NCI-H69 (cell line): Measurements from ENCODE around the gene LDLRAD3.
"Not testable (repeated sequence)": the region's sequence is repeated elsewhere in the genome, so short reads cannot be mapped to it uniquely, and the experiment has no call there.

ENCODE experiments used
- DNase-seq: peaks from one replicate; lab custom pipeline; 2025; lab: John Stamatoyannopoulos, UW

LDLRAD3 gene

GRCh38 chr11:36019005-36019596, 75.2 kb downstream of the LDLRAD3 start:
- DNase-seq = peak; percentile 30

GRCh38 chr11:36019722-36020121, 75.9 kb downstream of the LDLRAD3 start:
- DNase-seq = no peak

GRCh38 chr11:36022882-36023281, 79.0 kb downstream of the LDLRAD3 start:
- DNase-seq = no peak

- DNase-seq = no peak
Measured at GRCh38 chr11:36023922-36024321, 80.1 kb downstream of the LDLRAD3 start.

- no peak for DNase-seq
Measured at GRCh38 chr11:36024716-36025115, 80.9 kb downstream of the LDLRAD3 start.

- no peak for DNase-seq
Measured at GRCh38 chr11:36026315-36026968, 82.6 kb downstream of the LDLRAD3 start.

- DNase-seq = no peak
Measured at GRCh38 chr11:36027731-36028130, 83.9 kb downstream of the LDLRAD3 start.

- DNase-seq = no peak
Measured at GRCh38 chr11:36029616-36030015, 85.8 kb downstream of the LDLRAD3 start.

GRCh38 chr11:36030731-36031281, 86.9 kb downstream of the LDLRAD3 start:
- peak; percentile 78 for DNase-seq

GRCh38 chr11:36033082-36033751, 89.4 kb downstream of the LDLRAD3 start:
- DNase-seq = peak; percentile 94

- DNase-seq = no peak
Measured at GRCh38 chr11:36033936-36034335, 90.1 kb downstream of the LDLRAD3 start.

GRCh38 chr11:36034551-36035331, 90.9 kb downstream of the LDLRAD3 start:
- no peak for DNase-seq

GRCh38 chr11:36035454-36035853, 91.6 kb downstream of the LDLRAD3 start:
- no peak for DNase-seq

GRCh38 chr11:36035999-36036398, 92.1 kb downstream of the LDLRAD3 start:
- DNase-seq = no peak

GRCh38 chr11:36037031-36037430, 93.2 kb downstream of the LDLRAD3 start:
- no peak for DNase-seq

- DNase-seq = no peak
Measured at GRCh38 chr11:36038541-36038940, 94.7 kb downstream of the LDLRAD3 start.

GRCh38 chr11:36039471-36039870, 95.6 kb downstream of the LDLRAD3 start:
- DNase-seq = no peak

- DNase-seq = peak; percentile 31
Measured at GRCh38 chr11:36041988-36042611, 98.2 kb downstream of the LDLRAD3 start.

GRCh38 chr11:36044636-36045035, 100.8 kb downstream of the LDLRAD3 start:
- DNase-seq = peak; percentile 50

- not testable (repeated sequence) for DNase-seq
Measured at GRCh38 chr11:36045945-36046344, 102.1 kb downstream of the LDLRAD3 start.

GRCh38 chr11:36046932-36047331, 103.1 kb downstream of the LDLRAD3 start:
- no peak for DNase-seq

GRCh38 chr11:36047344-36047743, 103.5 kb downstream of the LDLRAD3 start:
- DNase-seq = no peak
